Activated naive CD4-positive, alpha-beta T cell treated with anti-CD3 and anti-CD28 coated beads for 36 hours (primary cell): ENCODE results near the gene FICD. TPM values are rescaled to one million over a fixed set of nuclear protein-coding genes. Genes with fewer than 3 reads are reported as not detected.

ENCODE experiments used
- CTCF ChIA-PET: fragments of 350-600 bp; sonication (Branson Sonifier 250); formaldehyde crosslinking; loops from one replicate; lab custom pipeline; 2021; ENCODE audit warnings: antibody characterized with exemption; lab: Charles Lee
- DNase-seq: peaks from one replicate; pipeline ENCODE4 v3.0.0-alpha.2; 2020
- H3K27ac Mint-ChIP-seq: one replicate; pipeline ENCODE4 v1.8.0; 2021; ENCODE audit warnings: mild to moderate bottlenecking, mixed read lengths
- H3K27me3 Mint-ChIP-seq: one replicate; pipeline ENCODE4 v1.8.0; 2021; ENCODE audit warnings: low read depth, mixed read lengths
- H3K36me3 Mint-ChIP-seq: one replicate; pipeline ENCODE4 v1.8.0; 2021; ENCODE audit warnings: low read depth, mixed read lengths
- H3K4me1 Mint-ChIP-seq: one replicate; pipeline ENCODE4 v1.8.0; 2021; ENCODE audit warnings: low read depth, mixed read lengths
- H3K4me3 Mint-ChIP-seq: one replicate; pipeline ENCODE4 v1.8.0; 2021; ENCODE audit warnings: mild to moderate bottlenecking, moderate library complexity, mixed read lengths
- H3K9me3 Mint-ChIP-seq: one replicate; pipeline ENCODE4 v1.8.0; 2021; ENCODE audit warnings: mixed read lengths
- intact Hi-C: fragments of 100-400 bp; cut with micrococcal nuclease; formaldehyde crosslinking; loops from one replicate; pipeline ENCODE4 v1.15.1; 2023
- total RNA-seq, 2 experiments: library from RNA; stranded (reverse); gene quantifications; one replicate each; pipeline ENCODE4 v1.2.3, GENCODE V29; 2021

FICD gene
- total RNA-seq, 2 experiments from 2014 or later = 3.4 to 3.7 TPM

- intact Hi-C loops = loop anchor here (1.0 to 10.0 kb wide), 12 partner anchors 55 to 1441 kb away; partner anchors contain the start of genes ALKBH2, MMAB, MVK and PRDM4
- H3K4me3 Mint-ChIP-seq = peak overlapping the region; percentile 100
- peaks cover 43% of the 10 kb centered on the region for H3K36me3 Mint-ChIP-seq
- no peak for DNase-seq
- H3K4me1 Mint-ChIP-seq = peaks cover 61% of the 10 kb centered on the region
- H3K27ac Mint-ChIP-seq = peak overlapping the region; percentile 94
- H3K9me3 Mint-ChIP-seq = no peaks in the 10 kb centered on the region
- CTCF ChIA-PET = interaction anchor here (0.6 to 11.5 kb wide), 10 partner anchors 9 to 239 kb away, joined by 3 to 306 read pairs (median 5); partner anchors contain the start of gene SELPLG
- H3K27me3 Mint-ChIP-seq = no peaks in the 10 kb centered on the region
Measured at GRCh38 chr12:108563804-108564151, 48.7 kb downstream of the FICD start.

DNA sequence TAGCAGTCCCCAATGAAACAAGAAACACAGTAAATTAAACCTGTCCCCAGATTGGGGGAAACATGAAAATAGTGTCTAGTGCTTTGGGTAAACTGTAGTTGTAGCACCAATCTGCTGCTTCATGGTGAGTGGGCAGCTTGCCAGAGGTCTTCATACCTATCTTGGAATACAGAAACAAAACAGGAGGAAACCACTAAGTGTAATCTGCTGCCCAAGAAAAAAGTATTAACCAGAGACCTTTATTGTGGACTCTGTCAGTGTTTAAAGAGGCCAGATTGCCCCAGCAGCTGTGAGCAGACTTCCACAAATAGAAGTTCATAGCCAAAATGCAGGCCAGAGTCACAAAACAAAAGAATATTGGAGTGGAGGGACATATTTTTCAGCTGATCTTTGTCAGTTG, 49.6 kb downstream of the FICD start:
- peak overlapping the region; percentile 16 for H3K27ac Mint-ChIP-seq
- intact Hi-C loops = loop anchor here (5.0 to 10.0 kb wide), 3 partner anchors 1008 to 1440 kb away; partner anchors contain the start of genes MMAB and MVK
- CTCF ChIA-PET = interaction anchor here (0.9 to 11.5 kb wide), 8 partner anchors 8 to 240 kb away, joined by 3 to 306 read pairs (median 6); partner anchors contain the start of gene SELPLG
- H3K36me3 Mint-ChIP-seq = peaks cover 50% of the 10 kb centered on the region
- no peaks in the 10 kb centered on the region for H3K9me3 Mint-ChIP-seq
- H3K4me1 Mint-ChIP-seq = peaks cover 61% of the 10 kb centered on the region
- no peak overlapping the region for H3K4me3 Mint-ChIP-seq
- no peaks in the 10 kb centered on the region for H3K27me3 Mint-ChIP-seq
- DNase-seq = no peak

- intact Hi-C loops = loop anchor here (10.0 kb wide), 1 partner anchor 1440 kb away; no protein-coding TSS in a partner anchor
- no peak overlapping the region for H3K27ac Mint-ChIP-seq
- DNase-seq = no peak
- peaks cover 50% of the 10 kb centered on the region for H3K36me3 Mint-ChIP-seq
- no peaks in the 10 kb centered on the region for H3K9me3 Mint-ChIP-seq
- CTCF ChIA-PET = interaction anchor here (0.9 to 11.5 kb wide), 8 partner anchors 51 to 239 kb away, joined by 3 to 306 read pairs (median 4); partner anchors contain the start of gene SELPLG
- H3K27me3 Mint-ChIP-seq = no peaks in the 10 kb centered on the region
- H3K4me3 Mint-ChIP-seq = no peak overlapping the region
- peaks cover 61% of the 10 kb centered on the region for H3K4me1 Mint-ChIP-seq
Measured at GRCh38 chr12:108565146-108565545, 50.1 kb downstream of the FICD start.

DNA sequence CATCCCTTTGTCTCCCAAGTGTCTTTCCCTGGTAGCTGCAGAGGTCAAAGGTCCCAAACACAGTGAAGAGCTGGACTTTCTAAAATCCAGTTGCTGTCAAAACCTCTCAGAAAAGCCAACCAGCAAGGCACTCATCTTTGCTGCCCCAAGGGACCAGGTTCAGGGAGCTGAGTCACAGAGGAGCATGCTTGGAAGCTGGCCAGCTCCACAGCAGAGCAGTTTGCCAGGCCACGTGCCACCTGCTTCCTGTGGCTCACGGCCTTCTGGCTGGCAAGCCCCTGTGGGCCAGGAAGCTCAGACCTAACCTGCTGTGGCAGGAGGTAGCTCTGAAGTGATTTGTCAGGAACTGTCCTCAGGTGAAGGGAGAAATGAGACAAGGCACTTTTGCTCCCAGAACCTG, 50.9 kb downstream of the FICD start:
- Mint-ChIP-seq H3K27me3 (no peaks in the 10 kb centered on the region), H3K36me3 (peaks cover 50% of the 10 kb centered on the region), H3K27ac (peak overlapping the region; percentile 78), H3K4me3 (no peak overlapping the region), H3K4me1 (peaks cover 70% of the 10 kb centered on the region), H3K9me3 (no peaks in the 10 kb centered on the region)
- intact Hi-C loops = loop anchor here (10.0 kb wide), 1 partner anchor 1439 kb away; no protein-coding TSS in a partner anchor
- CTCF ChIA-PET = interaction anchor here (0.9 to 11.5 kb wide), 7 partner anchors 50 to 238 kb away, joined by 3 to 306 read pairs (median 4); no protein-coding TSS in a partner anchor
- DNase-seq = peak; percentile 85

DNA sequence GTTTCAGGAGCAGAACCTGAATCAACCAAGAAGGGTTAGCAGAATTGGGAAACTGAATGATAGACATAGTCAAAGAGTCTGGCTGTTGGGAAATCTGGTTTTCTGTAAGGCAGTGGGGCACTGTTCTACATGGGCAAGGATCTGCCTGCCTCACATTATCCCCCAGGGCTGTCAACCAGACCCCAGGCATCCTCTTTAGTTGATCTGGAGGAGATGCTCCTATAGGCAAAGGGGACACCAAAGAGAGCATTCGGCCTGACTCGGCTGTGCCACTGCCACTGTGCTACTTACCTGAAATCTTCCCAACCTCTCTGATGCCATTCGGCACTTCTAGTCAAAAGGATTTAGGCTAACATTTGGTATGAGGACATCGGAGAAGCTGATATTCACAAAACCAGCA, 51.4 kb downstream of the FICD start:
- Mint-ChIP-seq H3K9me3 (no peaks in the 10 kb centered on the region), H3K4me3 (no peak overlapping the region), H3K27me3 (no peaks in the 10 kb centered on the region), H3K36me3 (peaks cover 50% of the 10 kb centered on the region), H3K27ac (no peak overlapping the region), H3K4me1 (peaks cover 72% of the 10 kb centered on the region)
- no peak for DNase-seq
- CTCF ChIA-PET = interaction anchor here (0.6 to 11.5 kb wide), 8 partner anchors 50 to 237 kb away, joined by 3 to 306 read pairs (median 4); partner anchors contain the start of gene SELPLG
- intact Hi-C loops = loop anchor here (10.0 kb wide), 1 partner anchor 1438 kb away; no protein-coding TSS in a partner anchor

DNA sequence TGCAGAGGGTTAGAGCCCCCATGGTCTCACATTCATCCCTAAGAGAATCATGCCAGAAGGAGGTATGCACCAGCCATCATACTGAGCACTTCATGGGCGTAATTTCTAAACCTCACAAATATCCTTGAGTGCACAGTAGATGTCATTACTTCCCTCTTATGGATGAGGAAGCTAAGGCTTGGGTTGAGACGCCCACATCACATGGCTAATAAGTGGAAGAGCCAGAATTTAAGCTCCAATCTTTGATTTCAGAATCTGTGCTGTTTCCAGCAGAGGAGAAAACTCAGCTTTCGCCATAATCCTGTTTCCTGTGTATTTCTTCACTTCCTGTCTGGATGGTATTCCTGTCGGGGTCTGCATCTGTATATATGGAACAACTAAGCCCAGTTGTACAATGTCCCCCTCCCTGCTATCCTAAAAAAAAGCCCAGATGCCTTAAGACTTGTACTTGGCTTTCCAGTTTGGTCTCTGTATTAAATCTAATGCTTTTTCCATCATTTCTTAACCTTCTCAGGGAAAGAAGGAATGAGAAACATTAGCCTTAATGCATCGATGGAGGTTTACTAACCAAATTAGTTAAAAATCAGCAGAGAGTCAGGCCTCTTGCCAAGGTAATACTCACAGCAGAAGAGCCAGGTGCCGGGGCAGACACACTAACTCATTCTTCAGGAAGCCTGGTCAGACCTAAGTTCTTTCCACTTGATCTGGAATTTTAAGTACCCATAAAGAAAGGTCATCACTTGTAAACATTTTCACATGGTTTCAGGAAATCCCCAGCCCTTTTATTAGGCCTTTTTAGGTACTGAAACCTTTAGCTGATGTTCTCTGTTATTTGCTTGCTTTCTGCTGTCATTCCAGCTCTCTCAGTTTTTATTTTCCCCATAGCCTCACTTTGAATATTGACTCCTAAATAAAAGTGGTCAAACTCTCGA, 52.6 kb downstream of the FICD start:
- Mint-ChIP-seq H3K9me3 (no peaks in the 10 kb centered on the region), H3K36me3 (peaks cover 50% of the 10 kb centered on the region), H3K4me3 (no peak overlapping the region), H3K27ac (peak overlapping the region; percentile 91), H3K27me3 (no peaks in the 10 kb centered on the region), H3K4me1 (peaks cover 82% of the 10 kb centered on the region)
- DNase-seq = no peak
- CTCF ChIA-PET = interaction anchor here (0.6 to 11.5 kb wide), 8 partner anchors 49 to 236 kb away, joined by 3 to 306 read pairs (median 5); partner anchors contain the start of gene SELPLG
- intact Hi-C loops = loop anchor here (1.0 to 10.0 kb wide), 2 partner anchors 66 to 1437 kb away; partner anchors contain the start of gene SELPLG

DNA sequence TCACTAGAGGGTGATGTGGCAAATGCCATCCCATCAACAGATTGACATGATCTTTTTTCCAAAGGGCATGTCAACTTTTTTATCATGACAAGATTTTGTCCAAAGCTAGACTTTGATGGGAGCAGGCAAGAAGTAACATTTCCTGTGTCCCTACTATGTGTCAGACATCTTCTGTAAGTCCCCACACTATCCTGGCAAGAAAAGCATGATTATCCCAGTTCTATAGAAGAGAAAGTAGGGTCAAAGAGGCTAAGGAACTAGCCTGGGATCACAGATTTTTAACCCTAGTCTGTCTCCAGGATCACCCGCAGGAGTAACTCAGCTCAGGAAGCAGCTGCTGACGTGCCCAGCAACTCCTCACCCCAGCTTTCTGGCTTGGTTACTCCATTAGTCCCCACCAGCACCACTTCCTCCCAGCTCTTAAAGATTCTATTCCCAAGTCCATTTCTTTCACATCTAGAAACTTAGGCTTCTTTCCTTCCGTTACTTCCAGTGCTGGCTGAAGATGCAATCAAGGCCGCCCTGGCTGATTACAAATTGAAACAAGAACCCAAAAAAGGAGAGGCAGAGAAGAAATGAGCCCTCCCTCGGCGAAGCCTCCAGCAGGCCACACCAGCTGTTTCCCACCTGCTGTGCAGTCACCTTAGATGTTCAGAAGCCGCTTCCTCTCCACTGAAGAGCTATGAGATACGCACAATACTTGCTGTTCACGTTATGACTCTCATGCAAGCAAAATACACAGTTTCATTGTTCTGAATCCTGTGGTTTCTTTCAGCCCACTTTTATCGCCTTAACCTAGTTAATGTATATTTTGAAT, 53.5 kb downstream of the FICD start:
- H3K4me1 Mint-ChIP-seq = peaks cover 90% of the 10 kb centered on the region
- peak; percentile 89 for DNase-seq
- CTCF ChIA-PET = interaction anchor here (0.7 to 11.5 kb wide), 7 partner anchors 36 to 235 kb away, joined by 3 to 306 read pairs (median 6); partner anchors contain the start of gene SELPLG
- peak overlapping the region; percentile 91 for H3K27ac Mint-ChIP-seq
- H3K36me3 Mint-ChIP-seq = peaks cover 50% of the 10 kb centered on the region
- H3K9me3 Mint-ChIP-seq = no peaks in the 10 kb centered on the region
- intact Hi-C loops = loop anchor here (1.0 to 10.0 kb wide), 6 partner anchors 7 to 1436 kb away; partner anchors contain the start of genes SART3 and SELPLG
- peak overlapping the region; percentile 30 for H3K4me3 Mint-ChIP-seq
- no peaks in the 10 kb centered on the region for H3K27me3 Mint-ChIP-seq

Other genes starting within 250 kb of the FICD start
- gene CMKLR1, start 176.0 kb upstream of the FICD start, total RNA-seq = not detected
- gene SART3, start 45.9 kb downstream of the FICD start, total RNA-seq = 10 to 100 TPM; 81.9 to 82.5 TPM
- 100 to 1,000 TPM; 103 to 105 TPM for gene ISCU, start 47.3 kb downstream of the FICD start, total RNA-seq
- not detected for gene TMEM119, start 82.8 kb downstream of the FICD start, total RNA-seq
- 10 to 100 TPM; 19.9 to 21.9 TPM for gene SELPLG, start 118.6 kb downstream of the FICD start, total RNA-seq
- 10 to 100 TPM; 36.4 to 43.7 TPM for gene CORO1C, start 216.2 kb downstream of the FICD start, total RNA-seq